ENCODE results near the gene ICE2. TPM values are rescaled to one million over a fixed set of nuclear protein-coding genes. Genes with fewer than 3 reads are reported as not detected.
"Not testable (repeated sequence)": the region's sequence is repeated elsewhere in the genome, so short reads cannot be mapped to it uniquely, and the experiment has no call there.

The ICE2 gene
- total RNA-seq, 1 donor from 2014 or later: 69.7 TPM

DNA sequence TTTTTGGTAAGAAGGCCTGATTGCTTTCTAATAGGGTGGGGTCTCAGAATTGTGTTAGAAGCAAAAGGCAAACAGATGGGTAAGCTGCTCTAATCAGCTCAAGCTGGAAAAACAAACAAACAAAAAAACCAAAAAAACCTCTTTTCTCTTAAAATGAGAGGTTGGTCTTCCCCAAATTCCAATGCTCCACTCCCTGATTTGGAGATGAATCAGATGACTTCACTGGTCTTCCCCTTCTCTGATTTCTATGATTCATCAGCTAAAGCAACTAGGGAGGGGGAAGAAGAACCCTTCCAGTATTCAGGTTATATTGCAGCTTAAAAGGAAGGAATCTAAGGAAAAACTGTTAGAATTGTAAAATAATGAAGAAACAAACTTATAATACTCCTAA lies 71.5 kb downstream of the ICE2 start:
- H3K4me1 Mint-ChIP-seq: peaks cover 14% of the 10 kb centered on the region
- no peak overlapping the region for H3K27ac Mint-ChIP-seq (ENCODE audit: unreplicated experiment)
- no peaks in the 10 kb centered on the region for H3K9me3 Mint-ChIP-seq
- H3K36me3 Mint-ChIP-seq (ENCODE audit: low read depth): no peaks in the 10 kb centered on the region
- no peak overlapping the region for H3K4me3 Mint-ChIP-seq
- no peak for DNase-seq (ENCODE audit: low read depth, low spot score)
- TF ChIP-seq, protein P1, sequence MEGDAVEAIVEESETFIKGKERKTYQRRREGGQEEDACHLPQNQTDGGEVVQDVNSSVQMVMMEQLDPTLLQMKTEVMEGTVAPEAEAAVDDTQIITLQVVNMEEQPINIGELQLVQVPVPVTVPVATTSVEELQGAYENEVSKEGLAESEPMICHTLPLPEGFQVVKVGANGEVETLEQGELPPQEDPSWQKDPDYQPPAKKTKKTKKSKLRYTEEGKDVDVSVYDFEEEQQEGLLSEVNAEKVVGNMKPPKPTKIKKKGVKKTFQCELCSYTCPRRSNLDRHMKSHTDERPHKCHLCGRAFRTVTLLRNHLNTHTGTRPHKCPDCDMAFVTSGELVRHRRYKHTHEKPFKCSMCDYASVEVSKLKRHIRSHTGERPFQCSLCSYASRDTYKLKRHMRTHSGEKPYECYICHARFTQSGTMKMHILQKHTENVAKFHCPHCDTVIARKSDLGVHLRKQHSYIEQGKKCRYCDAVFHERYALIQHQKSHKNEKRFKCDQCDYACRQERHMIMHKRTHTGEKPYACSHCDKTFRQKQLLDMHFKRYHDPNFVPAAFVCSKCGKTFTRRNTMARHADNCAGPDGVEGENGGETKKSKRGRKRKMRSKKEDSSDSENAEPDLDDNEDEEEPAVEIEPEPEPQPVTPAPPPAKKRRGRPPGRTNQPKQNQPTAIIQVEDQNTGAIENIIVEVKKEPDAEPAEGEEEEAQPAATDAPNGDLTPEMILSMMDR (conservative IDR thresholded peaks at IDR 0.05): no peak
- H3K27me3 Mint-ChIP-seq (ENCODE audit: low read depth): no peaks in the 10 kb centered on the region

DNA sequence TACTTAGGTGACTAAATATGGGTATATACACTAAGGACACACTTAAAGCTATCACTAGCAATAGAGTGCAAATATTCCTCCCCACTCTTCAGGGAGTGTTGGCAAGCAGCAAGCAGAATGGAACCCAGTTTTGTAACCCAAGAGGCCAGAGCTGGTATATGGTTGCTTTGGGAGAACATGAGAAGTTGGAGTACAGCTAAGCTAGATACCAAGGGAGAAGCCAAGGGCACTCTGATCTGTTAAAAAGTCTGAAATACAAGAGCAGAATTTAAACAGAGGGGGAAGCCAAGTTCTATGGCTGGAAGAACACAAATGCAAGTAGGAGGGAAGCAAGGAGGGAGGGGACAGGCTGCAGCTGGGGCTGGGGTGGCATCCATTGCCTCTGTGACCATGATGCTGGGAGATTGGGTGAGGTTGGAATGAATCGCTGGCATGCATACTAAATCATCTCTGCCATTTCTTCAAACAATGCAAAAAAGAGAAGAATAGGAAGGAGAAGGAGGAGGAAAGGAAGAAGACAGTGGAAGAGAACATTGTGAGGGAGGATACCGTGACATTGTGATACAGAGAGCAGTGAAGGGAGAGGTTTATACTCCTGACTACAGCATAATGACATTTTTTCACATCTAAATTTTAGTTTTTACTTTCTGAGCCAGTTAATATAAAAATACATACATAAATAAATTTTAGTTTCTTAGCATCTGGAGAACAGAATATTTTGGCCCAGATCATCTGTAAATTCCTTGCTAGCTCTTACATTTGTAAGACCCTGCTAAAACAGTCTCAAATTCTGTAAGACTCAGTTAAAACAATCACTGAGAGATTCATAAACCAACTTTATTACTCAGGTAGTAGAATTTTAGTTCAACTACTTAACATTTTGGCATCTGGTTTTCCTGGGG lies 72.2 kb downstream of the ICE2 start:
- TF ChIP-seq, protein P1 (conservative IDR thresholded peaks at IDR 0.05): no peak
- Mint-ChIP-seq H3K27ac (ENCODE audit: unreplicated experiment) (no peak overlapping the region), H3K27me3 (ENCODE audit: low read depth) (no peaks in the 10 kb centered on the region), H3K9me3 (no peaks in the 10 kb centered on the region), H3K36me3 (ENCODE audit: low read depth) (no peaks in the 10 kb centered on the region), H3K4me1 (peaks cover 18% of the 10 kb centered on the region), H3K4me3 (no peak overlapping the region)
- DNase-seq (ENCODE audit: low read depth, low spot score): no peak

DNA sequence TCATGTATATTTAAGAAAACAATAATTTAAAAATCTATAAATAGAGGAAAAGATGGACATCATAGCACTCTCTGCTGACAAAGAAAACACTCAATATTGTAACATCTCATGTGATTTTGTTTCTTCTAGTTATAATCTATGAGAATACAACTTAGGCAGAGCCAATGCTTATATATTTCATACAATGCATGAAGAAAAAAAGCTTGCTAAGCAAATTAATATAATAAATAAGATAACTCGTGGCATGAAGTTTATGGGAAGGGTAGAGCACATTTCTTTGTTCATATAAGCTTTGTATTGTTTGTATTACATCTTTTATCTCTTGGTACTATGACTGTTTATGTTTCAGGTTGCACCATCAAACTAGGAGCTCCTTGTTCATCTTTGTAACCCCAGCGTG lies 73.5 kb downstream of the ICE2 start:
- Mint-ChIP-seq H3K4me1 (peaks cover 22% of the 10 kb centered on the region), H3K9me3 (no peaks in the 10 kb centered on the region)
- TF ChIP-seq, protein P1 (conservative IDR thresholded peaks at IDR 0.05): no peak

DNA sequence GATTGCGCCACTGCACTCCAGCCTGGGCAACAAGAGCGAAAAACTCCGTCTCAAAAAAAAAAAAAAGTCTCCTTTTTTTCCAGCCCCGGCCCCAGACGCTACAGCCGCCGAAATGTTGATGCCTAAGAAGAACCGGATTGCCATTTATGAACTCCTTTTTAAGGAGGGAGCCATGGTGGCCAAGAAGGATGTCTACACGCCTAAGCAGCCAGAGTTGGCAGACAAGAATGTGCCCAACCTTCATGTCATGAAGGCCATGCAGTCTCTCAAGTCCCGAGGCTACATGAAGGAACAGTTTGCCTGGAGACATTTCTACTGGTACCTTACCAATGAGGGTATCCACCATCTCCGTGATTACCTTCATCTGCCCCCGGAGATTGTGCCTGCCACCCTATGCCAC lies 74.6 kb downstream of the ICE2 start:
- not testable (repeated sequence) for H3K9me3 Mint-ChIP-seq; DNase-seq (ENCODE audit: low read depth, low spot score); H3K36me3 Mint-ChIP-seq (ENCODE audit: low read depth); H3K27ac Mint-ChIP-seq (ENCODE audit: unreplicated experiment); H3K27me3 Mint-ChIP-seq (ENCODE audit: low read depth)
- H3K4me3 Mint-ChIP-seq: peak overlapping the region; percentile 35
- peaks cover 32% of the 10 kb centered on the region for H3K4me1 Mint-ChIP-seq

More for the DNA sequence above, 73.5 kb downstream of the ICE2 start:
- no peaks in the 10 kb centered on the region for H3K27me3 Mint-ChIP-seq (ENCODE audit: low read depth)
- no peak overlapping the region for H3K4me3 Mint-ChIP-seq
- H3K36me3 Mint-ChIP-seq (ENCODE audit: low read depth): no peaks in the 10 kb centered on the region
- no peak for DNase-seq (ENCODE audit: low read depth, low spot score)
- H3K27ac Mint-ChIP-seq (ENCODE audit: unreplicated experiment): no peak overlapping the region

DNA sequence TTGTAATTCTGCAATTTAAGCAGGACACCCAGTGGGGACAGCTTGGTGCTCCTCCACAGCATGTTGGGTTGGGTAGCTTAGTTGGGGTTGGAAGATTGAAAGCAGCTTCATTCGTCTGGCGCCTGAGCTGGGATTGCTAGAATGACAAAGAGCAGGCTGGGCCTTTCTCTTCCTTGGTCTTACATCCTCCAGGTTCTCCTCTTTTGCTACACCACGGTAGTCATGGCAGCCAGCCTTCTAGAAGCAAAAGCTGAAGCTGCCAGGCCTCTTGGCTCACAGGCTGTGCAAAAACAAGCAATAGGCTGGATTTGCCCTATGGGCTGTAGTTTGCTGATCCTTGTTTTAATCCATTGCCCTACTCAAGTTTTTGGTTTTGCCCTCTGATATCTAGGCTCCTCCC lies 78.0 kb downstream of the ICE2 start:
- no peaks in the 10 kb centered on the region for H3K9me3 Mint-ChIP-seq
- peaks cover 26% of the 10 kb centered on the region for H3K27me3 Mint-ChIP-seq (ENCODE audit: low read depth)
- TF ChIP-seq, protein P1 (conservative IDR thresholded peaks at IDR 0.05): no peak
- H3K36me3 Mint-ChIP-seq (ENCODE audit: low read depth): no peaks in the 10 kb centered on the region
- DNase-seq (ENCODE audit: low read depth, low spot score): no peak
- H3K4me3 Mint-ChIP-seq: peak overlapping the region; percentile 67
- H3K4me1 Mint-ChIP-seq: peaks cover 52% of the 10 kb centered on the region
- H3K27ac Mint-ChIP-seq (ENCODE audit: unreplicated experiment): no peak overlapping the region

DNA sequence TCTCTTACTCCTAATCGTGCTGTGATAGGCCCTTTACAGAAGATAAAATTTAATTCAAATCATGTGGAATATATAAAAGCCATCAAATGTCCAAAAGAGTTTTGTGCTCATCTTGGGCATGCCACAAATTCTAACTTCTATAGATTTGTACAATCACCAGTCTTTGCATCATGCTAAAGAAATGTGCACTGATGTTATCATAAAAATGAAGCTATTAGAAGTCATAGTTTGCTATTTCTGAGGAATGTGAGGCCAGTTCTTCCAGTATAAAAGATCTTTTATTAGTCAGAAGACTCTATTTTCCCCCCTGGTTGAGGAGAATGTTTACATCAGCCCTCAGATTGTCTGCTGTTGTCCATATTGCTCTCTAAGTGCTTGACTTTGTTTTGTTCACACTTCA lies 79.0 kb downstream of the ICE2 start:
- no peak overlapping the region for H3K27ac Mint-ChIP-seq (ENCODE audit: unreplicated experiment)
- DNase-seq (ENCODE audit: low read depth, low spot score): no peak
- H3K4me3 Mint-ChIP-seq: peak overlapping the region; percentile 84
- peaks cover 31% of the 10 kb centered on the region for H3K27me3 Mint-ChIP-seq (ENCODE audit: low read depth)
- peaks cover 60% of the 10 kb centered on the region for H3K4me1 Mint-ChIP-seq
- H3K9me3 Mint-ChIP-seq: no peaks in the 10 kb centered on the region
- TF ChIP-seq, protein P1 (conservative IDR thresholded peaks at IDR 0.05): no peak
- no peaks in the 10 kb centered on the region for H3K36me3 Mint-ChIP-seq (ENCODE audit: low read depth)
